GM12872 (cell line): Measurements from ENCODE around the gene CYP24A1.

Source experiments
- CTCF ChIP-seq: IDR thresholded peaks from 3 replicates; pipeline ENCODE4 v1.5.1; 2011; ENCODE audit warnings: low read depth, mild to moderate bottlenecking, low read length, moderate library complexity; ENCODE audit not compliant: insufficient read depth

The CYP24A1 gene

GRCh38 chr20:54134445-54135220 lies 39.2 kb downstream of the CYP24A1 start:
- TF ChIP-seq CTCF, result no peak

- no peak for TF ChIP-seq CTCF
These were observed 40.1 kb downstream of the CYP24A1 start for GRCh38 chr20:54133434-54134427.

GRCh38 chr20:54132612-54133433 lies 41.0 kb downstream of the CYP24A1 start:
- TF ChIP-seq CTCF, result no peak

GRCh38 chr20:54131675-54132611 lies 41.8 kb downstream of the CYP24A1 start:
- no peak for TF ChIP-seq CTCF

GRCh38 chr20:54129350-54129749 lies 44.4 kb downstream of the CYP24A1 start:
- no peak for TF ChIP-seq CTCF

- TF ChIP-seq CTCF, result no peak
These were observed 45.8 kb downstream of the CYP24A1 start for GRCh38 chr20:54127855-54128574.
